Mononuclear cell (primary cell): ENCODE measurements around the gene CAMK2B. TPM values are rescaled to one million over a fixed set of nuclear protein-coding genes. Genes with fewer than 3 reads are reported as not detected.

Experiments
- H3K27me3 ChIP-seq: 2 replicates; pipeline ENCODE4 v1.6.0; 2011; ENCODE audit warnings: low read length, control low read depth; ENCODE audit not compliant: insufficient read depth
- H3K4me1 ChIP-seq: 2 replicates; pipeline ENCODE4 v1.5.1; 2011; ENCODE audit warnings: mild to moderate bottlenecking, low read length, control low read depth; ENCODE audit not compliant: insufficient read depth
- H3K4me3 ChIP-seq: 2 replicates; pipeline ENCODE4 v1.5.1; 2011; ENCODE audit warnings: mild to moderate bottlenecking, low read length, moderate library complexity
- H3K9me3 ChIP-seq: 2 replicates; pipeline ENCODE4 v1.5.1; 2011; ENCODE audit warnings: low read depth, mild to moderate bottlenecking, control low read depth, low read length
- total RNA-seq: library from RNA; depleted of rRNA; stranded (reverse); fragments of >200 nt; gene quantifications from one replicate; pipeline ENCODE4 v1.2.3, GENCODE V29; 2012

The CAMK2B gene
- total RNA-seq, 1 donor = not detected

DNA sequence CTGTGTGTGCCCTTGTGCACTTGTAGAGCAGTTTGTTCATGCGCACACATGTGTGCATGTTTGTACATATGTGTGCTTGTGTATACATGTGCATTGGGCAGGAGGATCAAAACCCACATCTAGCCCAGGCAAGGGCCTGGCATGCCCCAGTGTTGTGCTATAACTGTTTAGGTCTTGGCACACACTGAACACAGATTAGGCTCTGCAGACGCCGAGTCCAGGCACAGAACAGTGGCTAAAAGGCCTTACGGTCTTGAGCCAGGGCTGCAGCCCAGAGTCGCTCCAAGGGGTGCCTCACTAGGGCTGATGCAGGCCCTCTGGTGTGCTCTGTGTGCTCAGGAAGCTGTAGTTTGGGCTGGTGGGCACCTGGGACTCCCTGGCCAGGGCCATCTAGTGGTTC, 68.9 kb downstream of the CAMK2B start:
- peaks cover 20% of the 10 kb centered on the region for H3K4me1 ChIP-seq
- H3K4me3 ChIP-seq = no peak overlapping the region
- no peaks in the 10 kb centered on the region for H3K9me3 ChIP-seq
- no peaks in the 10 kb centered on the region for H3K27me3 ChIP-seq

GRCh38 chr7:44251881-44252280, 73.5 kb downstream of the CAMK2B start:
- no peaks in the 10 kb centered on the region for H3K4me1 ChIP-seq
- no peaks in the 10 kb centered on the region for H3K9me3 ChIP-seq
- no peak overlapping the region for H3K4me3 ChIP-seq
- no peaks in the 10 kb centered on the region for H3K27me3 ChIP-seq

DNA sequence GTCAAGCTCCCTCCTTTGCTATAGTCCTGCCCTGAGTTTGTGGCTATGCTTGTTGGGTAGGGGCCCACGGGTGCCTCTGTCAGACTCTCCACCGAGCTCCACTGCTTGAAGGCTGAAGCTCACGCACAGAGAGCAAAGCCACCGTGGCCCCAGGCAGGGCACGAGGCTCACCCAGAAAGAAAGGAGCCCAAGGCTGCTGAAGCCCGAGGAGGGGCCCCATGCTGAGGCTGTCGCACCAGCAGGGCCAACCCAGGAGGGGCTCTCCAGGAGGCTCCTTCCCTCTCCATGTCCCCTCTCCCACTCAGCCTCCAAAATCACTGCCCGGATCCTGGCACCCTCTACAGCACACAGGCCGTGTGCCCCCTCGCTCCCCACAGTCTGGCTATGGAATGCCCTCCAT, 74.1 kb downstream of the CAMK2B start:
- no peaks in the 10 kb centered on the region for H3K27me3 ChIP-seq
- H3K4me3 ChIP-seq = no peak overlapping the region
- no peaks in the 10 kb centered on the region for H3K9me3 ChIP-seq
- H3K4me1 ChIP-seq = no peaks in the 10 kb centered on the region

- H3K4me3 ChIP-seq = no peak overlapping the region
- H3K4me1 ChIP-seq = no peaks in the 10 kb centered on the region
- H3K27me3 ChIP-seq = no peaks in the 10 kb centered on the region
- H3K9me3 ChIP-seq = no peaks in the 10 kb centered on the region
Measured at GRCh38 chr7:44249639-44250234, 75.7 kb downstream of the CAMK2B start.

GRCh38 chr7:44247868-44248651, 77.3 kb downstream of the CAMK2B start:
- H3K4me3 ChIP-seq = no peak overlapping the region
- H3K9me3 ChIP-seq = no peaks in the 10 kb centered on the region
- no peaks in the 10 kb centered on the region for H3K27me3 ChIP-seq
- no peaks in the 10 kb centered on the region for H3K4me1 ChIP-seq

DNA sequence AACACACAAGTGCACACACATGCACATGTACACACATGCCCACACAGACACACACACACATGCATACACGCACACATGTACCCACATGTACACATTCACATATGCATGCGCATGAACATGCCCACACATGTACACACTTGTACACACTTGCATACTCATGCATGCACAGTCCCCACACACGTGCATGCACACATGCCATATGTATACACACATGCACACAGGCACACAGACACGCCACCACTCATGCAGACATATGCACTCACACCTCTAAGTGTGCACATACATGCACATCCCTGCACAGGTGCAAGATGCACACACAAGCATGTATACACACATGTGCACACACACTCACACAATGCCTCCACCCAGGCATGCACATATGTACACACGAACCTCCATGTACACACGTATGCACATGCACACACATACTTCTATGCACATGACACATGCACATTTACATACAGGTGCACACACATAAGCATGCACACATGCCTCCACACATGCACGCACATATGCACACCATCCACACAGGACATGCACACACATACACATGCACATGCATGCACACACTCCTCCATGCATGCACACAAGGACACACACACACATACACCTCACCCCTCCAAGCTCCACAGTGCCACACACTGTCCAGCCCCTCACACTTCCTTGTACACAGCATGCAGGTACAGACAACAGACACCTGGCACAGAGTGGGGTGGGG, 78.8 kb downstream of the CAMK2B start:
- H3K4me3 ChIP-seq = no peak overlapping the region
- H3K27me3 ChIP-seq = no peaks in the 10 kb centered on the region
- no peaks in the 10 kb centered on the region for H3K4me1 ChIP-seq
- no peaks in the 10 kb centered on the region for H3K9me3 ChIP-seq

DNA sequence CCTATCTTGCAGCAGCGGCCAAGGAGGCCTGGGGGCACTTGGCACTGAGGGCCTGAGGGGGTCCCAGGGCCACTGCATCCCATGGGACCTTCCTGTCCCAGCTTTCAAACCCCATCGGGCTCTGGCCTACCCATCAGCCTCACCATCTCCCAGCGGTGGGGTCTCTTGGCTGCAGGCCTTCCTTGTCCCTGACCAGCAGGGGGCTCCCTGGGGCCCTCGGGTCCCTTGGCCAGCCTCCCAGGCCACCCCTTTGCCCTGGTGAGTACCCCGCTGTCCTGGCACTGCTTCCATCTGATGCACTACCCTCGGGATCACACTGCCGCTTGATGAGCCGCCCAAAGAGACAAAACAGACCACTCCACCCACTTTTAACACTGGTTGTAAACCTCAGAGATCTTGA, 81.1 kb downstream of the CAMK2B start:
- Histone ChIP-seq H3K9me3 (no peaks in the 10 kb centered on the region), H3K4me3 (no peak overlapping the region), H3K4me1 (no peaks in the 10 kb centered on the region), H3K27me3 (no peaks in the 10 kb centered on the region)

GRCh38 chr7:44242091-44242490, 83.3 kb downstream of the CAMK2B start:
- H3K27me3 ChIP-seq = no peaks in the 10 kb centered on the region
- H3K4me1 ChIP-seq = no peaks in the 10 kb centered on the region
- H3K4me3 ChIP-seq = no peak overlapping the region
- no peaks in the 10 kb centered on the region for H3K9me3 ChIP-seq

DNA sequence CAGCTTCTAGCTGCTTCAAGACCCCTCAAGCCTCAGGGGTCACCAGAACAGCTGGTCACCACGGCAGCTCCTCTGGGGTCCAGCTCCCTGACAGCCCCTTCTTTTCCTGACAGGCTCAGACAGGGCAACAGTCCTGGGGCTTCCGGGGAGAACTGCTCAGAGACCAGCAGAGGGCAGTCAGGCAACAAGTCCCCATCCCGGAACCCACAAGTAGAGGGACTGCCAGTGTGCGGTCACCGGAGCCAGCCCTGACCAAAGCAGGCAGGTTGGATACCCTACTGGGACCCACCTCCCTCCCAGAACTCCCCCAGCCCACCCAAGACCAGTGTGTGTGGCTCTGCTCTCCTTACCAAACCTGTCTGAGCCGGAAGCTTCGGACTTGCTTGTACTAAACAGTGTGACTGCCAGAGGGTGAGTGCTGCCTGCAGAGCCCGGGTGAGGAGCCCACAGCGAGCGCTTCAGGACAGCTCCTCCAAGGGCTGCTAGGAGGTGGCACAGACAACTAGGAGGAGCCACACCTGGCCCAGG, 84.3 kb downstream of the CAMK2B start:
- Histone ChIP-seq H3K4me1 (no peaks in the 10 kb centered on the region), H3K27me3 (no peaks in the 10 kb centered on the region), H3K9me3 (no peaks in the 10 kb centered on the region), H3K4me3 (no peak overlapping the region)

- Histone ChIP-seq H3K27me3 (no peaks in the 10 kb centered on the region), H3K4me1 (no peaks in the 10 kb centered on the region), H3K9me3 (no peaks in the 10 kb centered on the region), H3K4me3 (no peak overlapping the region)
Measured at GRCh38 chr7:44240376-44240775, 85.0 kb downstream of the CAMK2B start.

DNA sequence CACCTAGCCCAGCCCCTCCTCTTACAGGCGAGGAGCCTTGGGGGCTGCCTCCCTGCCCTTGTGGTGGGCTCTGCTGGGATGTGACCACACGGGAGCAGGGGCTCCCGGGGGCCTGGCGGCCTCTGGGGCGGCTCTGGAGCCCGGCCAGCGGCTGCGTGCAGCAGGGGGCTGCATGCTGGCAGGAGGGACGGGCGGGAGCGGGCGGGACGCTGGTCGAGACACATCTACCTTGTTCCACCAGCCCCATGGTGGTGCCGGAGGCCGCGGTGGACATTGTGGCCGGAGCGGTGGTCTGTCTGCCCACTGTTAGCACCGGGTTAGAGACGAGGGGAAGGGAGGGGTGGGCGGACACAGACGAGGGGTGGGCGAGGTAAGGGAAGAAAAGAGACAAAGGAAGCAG, 86.0 kb downstream of the CAMK2B start:
- H3K9me3 ChIP-seq = no peaks in the 10 kb centered on the region
- H3K27me3 ChIP-seq = no peaks in the 10 kb centered on the region
- no peak overlapping the region for H3K4me3 ChIP-seq
- H3K4me1 ChIP-seq = no peaks in the 10 kb centered on the region

DNA sequence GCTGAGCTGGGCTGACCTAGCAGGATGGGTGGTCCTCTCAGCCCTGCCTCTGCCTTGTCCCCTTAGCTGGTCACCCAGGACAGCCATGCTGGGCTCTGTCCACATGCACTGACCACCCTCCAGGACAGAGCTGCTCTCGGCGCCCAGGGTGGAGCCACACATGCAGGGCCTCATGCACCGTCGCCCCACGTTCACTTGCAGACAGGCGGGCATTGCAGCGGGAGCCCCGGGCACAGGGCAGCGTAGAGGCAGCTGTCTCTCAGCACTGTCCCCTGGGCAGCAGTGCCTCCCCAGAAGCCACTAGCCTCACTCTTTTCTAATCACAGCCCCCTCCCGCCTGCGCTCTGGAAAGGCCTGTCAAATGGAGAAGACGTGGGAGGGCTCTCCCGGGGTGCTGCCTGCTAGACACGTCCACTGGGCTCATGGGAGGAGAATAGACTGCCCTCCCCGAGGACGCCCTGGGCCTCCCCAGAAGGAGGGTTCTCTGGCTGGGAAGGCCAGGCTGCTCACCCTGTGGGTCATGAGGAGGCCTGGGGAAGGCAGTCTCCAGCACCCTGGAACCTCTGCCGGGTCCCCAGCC, 87.2 kb downstream of the CAMK2B start:
- no peaks in the 10 kb centered on the region for H3K9me3 ChIP-seq
- no peak overlapping the region for H3K4me3 ChIP-seq
- no peaks in the 10 kb centered on the region for H3K4me1 ChIP-seq
- no peaks in the 10 kb centered on the region for H3K27me3 ChIP-seq

- H3K4me3 ChIP-seq = no peak overlapping the region
- H3K9me3 ChIP-seq = no peaks in the 10 kb centered on the region
- H3K4me1 ChIP-seq = no peaks in the 10 kb centered on the region
- H3K27me3 ChIP-seq = no peaks in the 10 kb centered on the region
Measured at GRCh38 chr7:44237696-44238095, 87.7 kb downstream of the CAMK2B start.

GRCh38 chr7:44236333-44236728, 89.1 kb downstream of the CAMK2B start:
- no peaks in the 10 kb centered on the region for H3K9me3 ChIP-seq
- H3K27me3 ChIP-seq = no peaks in the 10 kb centered on the region
- no peaks in the 10 kb centered on the region for H3K4me1 ChIP-seq
- no peak overlapping the region for H3K4me3 ChIP-seq
